ENCODE measurements around the gene MYL10. TPM values are rescaled to one million over a fixed set of nuclear protein-coding genes. Genes with fewer than 3 reads are reported as not detected.

The MYL10 gene
- polyA plus RNA-seq, 2 donors = not detected

DNA sequence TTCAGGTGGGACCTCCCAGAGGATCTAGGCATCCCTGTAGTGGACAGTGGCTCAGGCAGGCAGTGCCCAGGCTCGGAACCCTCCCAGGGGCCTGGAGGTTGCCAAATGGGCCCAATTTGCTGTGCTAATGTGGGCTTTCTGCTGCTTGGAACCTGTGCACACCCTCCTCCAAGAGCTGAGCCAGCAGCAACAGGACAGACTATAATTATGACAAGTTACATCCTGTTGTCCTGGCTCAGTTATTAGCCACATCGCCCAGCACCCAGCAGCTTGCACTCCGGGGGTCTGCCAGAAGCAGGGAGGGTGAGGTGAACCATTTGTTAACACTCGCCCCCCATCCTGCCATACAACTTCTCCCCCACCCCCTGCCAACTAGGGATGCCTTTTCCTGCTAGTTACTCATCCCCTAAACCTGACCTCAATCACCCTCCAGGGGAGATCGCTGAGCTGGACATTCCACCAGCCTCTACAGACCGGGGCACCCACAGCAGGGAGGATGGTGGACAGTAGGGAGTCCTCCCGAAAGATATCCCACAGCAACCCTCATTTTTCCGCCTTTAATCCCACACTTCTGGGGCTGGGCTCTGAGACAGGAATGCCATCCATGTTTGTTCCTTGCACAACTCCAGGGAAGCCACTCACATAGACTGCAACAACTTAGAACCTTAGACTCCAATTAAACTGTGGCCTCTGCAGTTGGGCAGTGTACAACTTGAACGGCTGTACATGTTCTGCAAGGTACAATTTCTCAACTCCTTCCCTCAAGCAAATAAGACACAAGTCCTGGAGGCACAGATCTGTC is 7.9 kb upstream of the MYL10 start:
- Histone ChIP-seq H3K4me1 (ENCODE audit: control insufficient read depth in 2 of 2, insufficient read depth in 2 of 2, low read length in 1 of 2) (peaks cover 0 to 6% of the 10 kb centered on the region in 2 donors), H3K9me3 (ENCODE audit: control insufficient read depth in 2 of 2, insufficient read depth in 1 of 2, low read depth in 1 of 2, low read length in 1 of 2) (peaks cover 0 to 3% of the 10 kb centered on the region in 2 donors), H3K27me3 (ENCODE audit: control insufficient read depth in 1 of 2, insufficient read depth in 2 of 2, low read length in 2 of 2) (no peaks in the 10 kb centered on the region), H3K36me3 (ENCODE audit: control insufficient read depth in 2 of 2, insufficient read depth in 2 of 2, low read length in 1 of 2) (no peaks in the 10 kb centered on the region), H3K27ac (ENCODE audit: low read depth in 2 of 2, low read length in 1 of 2) (no peak overlapping the region), H3K4me3 (ENCODE audit: low read depth in 1 of 2, low read length in 2 of 2) (no peak overlapping the region)
- WGBS, 2 donors = 57 to 67% methylated on average over 9 of the region's 9 CpGs

DNA sequence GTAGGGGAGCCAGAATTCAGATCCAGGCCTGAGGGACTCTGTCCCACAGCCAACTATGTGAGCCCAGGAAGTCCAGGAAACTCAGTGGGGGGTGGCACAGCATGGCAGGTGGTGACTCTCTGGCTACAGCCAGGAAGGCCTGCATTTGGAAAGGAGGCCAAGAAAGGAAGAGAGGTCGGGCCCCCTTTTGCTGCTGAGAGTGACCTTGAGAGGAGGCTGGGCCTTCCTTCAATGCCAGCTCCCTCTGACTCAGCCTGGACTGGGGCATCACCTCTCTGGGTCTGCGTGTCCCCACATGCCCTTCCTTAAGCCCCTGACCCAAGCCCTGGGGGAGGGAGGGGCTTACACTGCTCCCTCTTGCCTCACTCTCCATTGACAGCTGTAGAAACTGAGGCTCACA is 6.4 kb upstream of the MYL10 start:
- no peaks in the 10 kb centered on the region for H3K36me3 ChIP-seq (ENCODE audit: control insufficient read depth in 2 of 2, insufficient read depth in 2 of 2, low read length in 1 of 2)
- peaks cover 3 to 15% of the 10 kb centered on the region in 2 donors for H3K4me1 ChIP-seq (ENCODE audit: control insufficient read depth in 2 of 2, insufficient read depth in 2 of 2, low read length in 1 of 2)
- H3K27ac ChIP-seq (ENCODE audit: low read depth in 2 of 2, low read length in 1 of 2) = no peak overlapping the region
- WGBS, 2 donors = 63 to 67% methylated on average over 2 of the region's 2 CpGs
- no peak overlapping the region for H3K4me3 ChIP-seq (ENCODE audit: low read depth in 1 of 2, low read length in 2 of 2)
- H3K9me3 ChIP-seq (ENCODE audit: control insufficient read depth in 2 of 2, insufficient read depth in 1 of 2, low read depth in 1 of 2, low read length in 1 of 2) = peaks cover 0 to 3% of the 10 kb centered on the region in 2 donors
- no peaks in the 10 kb centered on the region for H3K27me3 ChIP-seq (ENCODE audit: control insufficient read depth in 1 of 2, insufficient read depth in 2 of 2, low read length in 2 of 2)

DNA sequence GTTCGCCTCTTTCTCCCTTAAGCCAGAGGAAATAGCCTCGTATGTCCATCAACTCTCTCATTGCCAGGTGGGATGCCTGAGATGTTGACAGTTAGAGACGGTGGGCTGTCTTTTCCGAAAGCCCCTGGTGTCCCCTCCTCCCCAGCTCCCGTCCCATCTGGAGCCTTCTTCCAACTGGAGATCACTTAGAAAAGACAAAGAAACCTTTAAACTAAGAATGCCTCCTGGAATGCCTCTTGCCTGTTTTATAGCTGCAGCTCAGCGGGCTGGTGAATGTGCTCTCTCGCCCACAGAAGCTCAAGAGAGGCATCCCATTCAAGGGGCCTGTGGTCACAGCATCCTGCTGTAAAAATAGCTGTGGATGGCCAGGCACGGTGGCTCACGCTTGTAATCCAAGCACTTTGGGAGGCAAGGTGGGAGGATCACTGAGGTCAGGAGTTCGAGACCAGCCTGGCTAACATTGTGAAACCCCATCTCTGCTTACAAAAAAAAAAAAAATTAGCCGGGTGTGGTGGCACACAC is 5.2 kb upstream of the MYL10 start:
- Histone ChIP-seq H3K9me3 (ENCODE audit: control insufficient read depth in 2 of 2, insufficient read depth in 1 of 2, low read depth in 1 of 2, low read length in 1 of 2) (peaks cover 0 to 3% of the 10 kb centered on the region in 2 donors), H3K36me3 (ENCODE audit: control insufficient read depth in 2 of 2, insufficient read depth in 2 of 2, low read length in 1 of 2) (no peaks in the 10 kb centered on the region), H3K27me3 (ENCODE audit: control insufficient read depth in 1 of 2, insufficient read depth in 2 of 2, low read length in 2 of 2) (no peaks in the 10 kb centered on the region), H3K4me1 (ENCODE audit: control insufficient read depth in 2 of 2, insufficient read depth in 2 of 2, low read length in 1 of 2) (peaks cover 3 to 15% of the 10 kb centered on the region in 2 donors), H3K27ac (ENCODE audit: low read depth in 2 of 2, low read length in 1 of 2) (no peak overlapping the region), H3K4me3 (ENCODE audit: low read depth in 1 of 2, low read length in 2 of 2) (no peak overlapping the region)
- WGBS, 2 donors = 90 to 92% methylated on average over 11 of the region's 11 CpGs

DNA sequence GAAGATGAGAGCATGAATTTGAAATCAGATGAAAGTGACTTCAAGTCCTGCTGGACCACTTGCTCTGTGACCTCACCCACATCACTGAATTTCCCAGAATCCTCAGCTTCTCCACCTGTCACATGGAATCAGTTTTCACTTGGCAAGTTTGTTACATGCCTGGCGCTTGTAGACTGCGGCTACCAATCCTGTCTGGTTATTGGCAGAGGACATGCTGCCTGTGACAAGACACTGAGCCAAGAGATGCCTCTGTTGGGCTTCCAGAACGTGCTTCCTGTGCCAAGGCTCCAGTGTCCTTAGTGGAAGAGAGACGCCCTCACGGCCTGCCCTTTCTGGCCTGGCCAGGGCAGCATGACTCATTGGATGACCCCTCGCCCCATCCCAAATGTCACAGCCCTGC is 4.4 kb upstream of the MYL10 start:
- 77 to 82% methylated on average over 6 of the region's 6 CpGs for WGBS, 2 donors
- H3K36me3 ChIP-seq (ENCODE audit: control insufficient read depth in 2 of 2, insufficient read depth in 2 of 2, low read length in 1 of 2) = no peaks in the 10 kb centered on the region
- peaks cover 0 to 3% of the 10 kb centered on the region in 2 donors for H3K9me3 ChIP-seq (ENCODE audit: control insufficient read depth in 2 of 2, insufficient read depth in 1 of 2, low read depth in 1 of 2, low read length in 1 of 2)
- no peak overlapping the region for H3K27ac ChIP-seq (ENCODE audit: low read depth in 2 of 2, low read length in 1 of 2)
- H3K4me1 ChIP-seq (ENCODE audit: control insufficient read depth in 2 of 2, insufficient read depth in 2 of 2, low read length in 1 of 2) = peaks cover 3 to 15% of the 10 kb centered on the region in 2 donors
- no peaks in the 10 kb centered on the region for H3K27me3 ChIP-seq (ENCODE audit: control insufficient read depth in 1 of 2, insufficient read depth in 2 of 2, low read length in 2 of 2)
- H3K4me3 ChIP-seq (ENCODE audit: low read depth in 1 of 2, low read length in 2 of 2) = no peak overlapping the region

DNA sequence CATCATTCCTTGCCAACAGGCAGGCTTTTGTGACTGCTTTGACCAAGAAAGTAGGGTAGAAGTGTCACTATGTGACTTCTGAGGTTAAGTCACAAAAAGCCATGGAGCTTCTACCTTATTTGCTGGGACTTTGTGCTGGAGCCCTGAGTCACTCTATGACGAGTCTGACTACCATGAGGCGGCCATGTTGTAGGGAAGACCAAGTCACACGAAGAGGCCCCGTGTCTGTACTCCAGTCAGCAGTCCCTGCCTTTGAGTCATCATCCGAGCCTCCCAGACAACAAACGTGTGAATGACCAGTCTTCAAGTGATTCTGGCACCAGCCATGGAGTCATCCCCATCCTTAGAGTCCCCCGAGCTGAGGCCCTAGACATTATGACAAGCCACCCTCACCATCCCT is 3.5 kb upstream of the MYL10 start:
- H3K27me3 ChIP-seq (ENCODE audit: control insufficient read depth in 1 of 2, insufficient read depth in 2 of 2, low read length in 2 of 2) = no peaks in the 10 kb centered on the region
- H3K27ac ChIP-seq (ENCODE audit: low read depth in 2 of 2, low read length in 1 of 2) = no peak overlapping the region
- H3K4me1 ChIP-seq (ENCODE audit: control insufficient read depth in 2 of 2, insufficient read depth in 2 of 2, low read length in 1 of 2) = peaks cover 3 to 15% of the 10 kb centered on the region in 2 donors
- no peaks in the 10 kb centered on the region for H3K36me3 ChIP-seq (ENCODE audit: control insufficient read depth in 2 of 2, insufficient read depth in 2 of 2, low read length in 1 of 2)
- H3K4me3 ChIP-seq (ENCODE audit: low read depth in 1 of 2, low read length in 2 of 2) = no peak overlapping the region
- WGBS, 2 donors = 89% methylated on average over 7 of the region's 7 CpGs
- peaks cover 0 to 3% of the 10 kb centered on the region in 2 donors for H3K9me3 ChIP-seq (ENCODE audit: control insufficient read depth in 2 of 2, insufficient read depth in 1 of 2, low read depth in 1 of 2, low read length in 1 of 2)

DNA sequence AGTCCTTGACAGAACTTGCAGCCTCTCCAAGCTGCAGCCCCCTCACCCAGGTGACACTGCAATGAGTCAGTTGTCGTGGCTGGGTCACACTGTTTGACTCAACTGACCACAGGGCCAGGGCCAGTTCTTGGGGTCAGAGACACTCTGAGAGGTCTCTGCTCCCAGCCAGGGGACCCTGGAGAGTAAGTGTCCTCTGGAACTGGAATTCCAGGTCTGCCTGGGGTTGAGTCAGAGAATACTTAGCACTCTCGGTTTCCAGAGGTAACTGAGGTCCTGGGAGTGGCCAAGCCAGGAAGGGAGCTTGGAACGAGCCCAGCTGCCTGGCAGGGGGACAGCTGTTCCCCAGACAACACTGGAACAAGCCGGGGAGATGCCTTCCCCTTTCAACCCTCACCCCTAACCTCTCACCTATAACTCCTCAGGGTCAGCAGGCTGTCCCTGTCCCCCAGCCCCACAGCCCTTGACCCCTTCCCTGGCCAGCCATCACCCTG is 2.2 kb upstream of the MYL10 start:
- H3K4me3 ChIP-seq (ENCODE audit: low read depth in 1 of 2, low read length in 2 of 2) = no peak overlapping the region
- 30 to 43% methylated on average over 4 of the region's 4 CpGs for WGBS, 2 donors
- no peaks in the 10 kb centered on the region for H3K36me3 ChIP-seq (ENCODE audit: control insufficient read depth in 2 of 2, insufficient read depth in 2 of 2, low read length in 1 of 2)
- H3K9me3 ChIP-seq (ENCODE audit: control insufficient read depth in 2 of 2, insufficient read depth in 1 of 2, low read depth in 1 of 2, low read length in 1 of 2) = peaks cover 0 to 3% of the 10 kb centered on the region in 2 donors
- H3K27me3 ChIP-seq (ENCODE audit: control insufficient read depth in 1 of 2, insufficient read depth in 2 of 2, low read length in 2 of 2) = no peaks in the 10 kb centered on the region
- H3K4me1 ChIP-seq (ENCODE audit: control insufficient read depth in 2 of 2, insufficient read depth in 2 of 2, low read length in 1 of 2) = peaks cover 3 to 12% of the 10 kb centered on the region in 2 donors
- H3K27ac ChIP-seq (ENCODE audit: low read depth in 2 of 2, low read length in 1 of 2) = no peak overlapping the region

DNA sequence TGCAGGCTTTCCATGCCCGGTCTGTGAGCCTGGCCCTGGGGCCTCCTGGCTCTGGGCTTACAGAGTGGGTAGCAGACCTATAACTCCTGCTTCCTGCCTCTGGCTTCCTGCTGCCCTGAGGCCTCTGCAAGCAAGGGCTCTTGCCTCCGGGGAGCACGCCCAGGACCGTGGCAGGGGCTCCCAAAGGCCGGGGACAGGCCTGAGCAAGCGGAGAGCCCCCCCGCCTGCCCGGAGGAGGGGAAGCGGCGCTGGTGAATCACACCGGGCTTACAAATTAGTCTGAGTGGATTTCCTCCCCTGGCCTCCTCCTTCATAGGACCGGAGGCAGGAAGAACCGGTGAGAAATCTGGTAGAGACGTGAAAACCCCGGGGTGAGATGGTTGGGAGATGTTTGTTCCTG is 1.5 kb upstream of the MYL10 start:
- Histone ChIP-seq H3K36me3 (ENCODE audit: control insufficient read depth in 2 of 2, insufficient read depth in 2 of 2, low read length in 1 of 2) (no peaks in the 10 kb centered on the region), H3K4me3 (ENCODE audit: low read depth in 1 of 2, low read length in 2 of 2) (no peak overlapping the region), H3K27ac (ENCODE audit: low read depth in 2 of 2, low read length in 1 of 2) (no peak overlapping the region), H3K4me1 (ENCODE audit: control insufficient read depth in 2 of 2, insufficient read depth in 2 of 2, low read length in 1 of 2) (peaks cover 3 to 11% of the 10 kb centered on the region in 2 donors), H3K27me3 (ENCODE audit: control insufficient read depth in 1 of 2, insufficient read depth in 2 of 2, low read length in 2 of 2) (no peaks in the 10 kb centered on the region), H3K9me3 (ENCODE audit: control insufficient read depth in 2 of 2, insufficient read depth in 1 of 2, low read depth in 1 of 2, low read length in 1 of 2) (peaks cover 0 to 3% of the 10 kb centered on the region in 2 donors)
- WGBS, 2 donors = 43 to 45% methylated on average over 15 of the region's 15 CpGs

DNA sequence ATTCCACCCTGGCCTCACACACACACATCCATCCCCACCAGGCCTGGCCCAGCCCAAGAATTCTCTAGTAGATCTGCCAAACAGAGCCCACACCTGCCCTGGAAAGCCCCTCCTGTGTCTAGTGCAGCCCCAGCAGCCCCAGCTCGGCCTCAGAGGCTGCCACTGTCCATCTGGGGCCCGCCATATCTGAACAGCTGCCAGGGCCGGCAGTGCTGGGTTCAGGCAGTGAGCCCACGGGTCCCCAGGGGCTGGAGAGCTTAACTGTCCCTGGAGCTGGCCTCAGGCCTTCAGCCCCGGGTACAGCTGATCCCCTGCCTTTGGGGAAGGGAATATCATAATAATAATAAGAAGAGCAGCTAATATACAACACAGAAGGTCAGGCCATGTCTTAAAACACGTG is 574 bp downstream of the MYL10 start:
- H3K36me3 ChIP-seq (ENCODE audit: control insufficient read depth in 2 of 2, insufficient read depth in 2 of 2, low read length in 1 of 2) = no peaks in the 10 kb centered on the region
- peaks cover 3 to 10% of the 10 kb centered on the region in 2 donors for H3K4me1 ChIP-seq (ENCODE audit: control insufficient read depth in 2 of 2, insufficient read depth in 2 of 2, low read length in 1 of 2)
- 49 to 66% methylated on average over 6 of the region's 6 CpGs for WGBS, 2 donors
- H3K27me3 ChIP-seq (ENCODE audit: control insufficient read depth in 1 of 2, insufficient read depth in 2 of 2, low read length in 2 of 2) = no peaks in the 10 kb centered on the region
- no peak overlapping the region for H3K27ac ChIP-seq (ENCODE audit: low read depth in 2 of 2, low read length in 1 of 2)
- no peak overlapping the region for H3K4me3 ChIP-seq (ENCODE audit: low read depth in 1 of 2, low read length in 2 of 2)
- H3K9me3 ChIP-seq (ENCODE audit: control insufficient read depth in 2 of 2, insufficient read depth in 1 of 2, low read depth in 1 of 2, low read length in 1 of 2) = peaks cover 0 to 5% of the 10 kb centered on the region in 2 donors

DNA sequence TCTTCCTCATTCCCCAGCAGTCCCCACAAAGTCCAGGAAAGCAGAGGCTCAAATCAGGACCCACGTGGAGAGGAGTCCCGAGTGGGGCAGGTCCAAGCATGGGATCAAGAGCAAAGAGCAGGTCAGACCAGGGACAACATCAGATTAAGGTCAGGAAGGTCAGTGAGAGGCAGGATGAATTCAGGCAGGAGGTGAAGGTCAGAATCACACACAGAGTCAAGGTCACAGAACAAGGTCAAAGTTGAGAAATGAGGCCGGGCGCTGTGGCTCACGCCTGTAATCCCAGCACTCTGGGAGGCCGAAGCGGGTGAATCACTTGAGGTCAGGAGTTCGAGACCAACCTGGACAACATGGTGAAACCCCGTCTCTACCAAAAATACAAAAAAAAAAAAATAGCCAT is 2.3 kb downstream of the MYL10 start:
- H3K36me3 ChIP-seq (ENCODE audit: control insufficient read depth in 2 of 2, insufficient read depth in 2 of 2, low read length in 1 of 2) = no peaks in the 10 kb centered on the region
- H3K9me3 ChIP-seq (ENCODE audit: control insufficient read depth in 2 of 2, insufficient read depth in 1 of 2, low read depth in 1 of 2, low read length in 1 of 2) = peaks cover 0 to 2% of the 10 kb centered on the region in 2 donors
- no peak overlapping the region for H3K27ac ChIP-seq (ENCODE audit: low read depth in 2 of 2, low read length in 1 of 2)
- no peak overlapping the region for H3K4me3 ChIP-seq (ENCODE audit: low read depth in 1 of 2, low read length in 2 of 2)
- no peaks in the 10 kb centered on the region for H3K27me3 ChIP-seq (ENCODE audit: control insufficient read depth in 1 of 2, insufficient read depth in 2 of 2, low read length in 2 of 2)
- 81 to 84% methylated on average over 9 of the region's 9 CpGs for WGBS, 2 donors
- H3K4me1 ChIP-seq (ENCODE audit: control insufficient read depth in 2 of 2, insufficient read depth in 2 of 2, low read length in 1 of 2) = peaks cover 3 to 10% of the 10 kb centered on the region in 2 donors
